Inflammatory macrophage treated with lipopolysaccharide for 1 hour (primary cell): ENCODE measurements around the gene BSPRY.
A peak's percentile ranks its signal among the peaks of the same experiment; 100 is the strongest.

Source experiments
- DNase-seq, 2 donors: peaks; one replicate each; pipeline ENCODE4 v3.0.0-alpha.2; 2020 to 2022

Gene BSPRY

GRCh38 chr9:113349445-113350094, at the start of gene BSPRY:
BSPRY (plus strand) TSS chr9:113349541; CDS start chr9:113349580, 39 bp downstream.
- no peak for DNase-seq

DNA sequence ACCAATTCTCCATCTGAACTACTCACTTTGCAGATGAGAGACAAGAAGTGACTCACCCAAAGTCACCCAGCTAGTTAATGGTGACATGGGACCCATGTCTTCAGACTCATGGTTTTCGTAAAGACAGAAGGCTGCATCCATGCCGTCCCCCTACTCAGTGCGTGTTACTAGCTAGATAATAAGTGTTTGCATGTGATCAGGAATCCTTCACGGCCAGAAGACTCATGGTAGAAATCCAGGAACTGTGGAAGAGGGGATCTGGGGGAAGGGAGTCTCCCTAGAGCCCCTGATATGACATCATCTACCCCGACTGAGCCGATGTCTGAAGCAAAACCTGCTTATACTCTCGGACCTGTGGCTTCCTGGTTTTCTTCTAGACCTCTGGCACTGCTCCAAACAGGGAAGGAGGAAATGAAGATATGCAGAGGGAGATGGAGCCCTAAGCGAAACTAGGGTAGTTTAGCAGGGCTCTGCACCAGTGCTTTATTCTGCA, 49.5 kb upstream of the BSPRY start:
- DNase-seq: peak; percentile 61 to 68

DNA sequence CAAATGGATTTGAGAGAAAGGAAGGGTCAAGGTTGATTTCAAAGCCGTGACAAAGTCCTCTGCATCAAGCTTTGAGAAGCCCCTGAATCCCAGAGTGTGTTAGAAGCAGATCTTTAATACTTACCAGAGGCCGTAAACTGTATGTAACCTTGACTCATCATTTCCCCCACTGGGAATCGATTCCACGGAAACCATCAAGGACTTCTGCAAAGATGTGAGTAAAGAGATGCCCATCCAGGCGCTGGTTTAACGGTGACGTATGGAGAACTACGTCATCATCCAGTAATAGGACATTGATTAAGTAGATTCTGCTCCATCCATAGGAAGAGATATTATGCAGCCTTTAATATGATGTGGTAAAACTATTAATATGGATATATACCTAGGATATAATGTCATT, 47.8 kb upstream of the BSPRY start:
- DNase-seq: no peak

DNA sequence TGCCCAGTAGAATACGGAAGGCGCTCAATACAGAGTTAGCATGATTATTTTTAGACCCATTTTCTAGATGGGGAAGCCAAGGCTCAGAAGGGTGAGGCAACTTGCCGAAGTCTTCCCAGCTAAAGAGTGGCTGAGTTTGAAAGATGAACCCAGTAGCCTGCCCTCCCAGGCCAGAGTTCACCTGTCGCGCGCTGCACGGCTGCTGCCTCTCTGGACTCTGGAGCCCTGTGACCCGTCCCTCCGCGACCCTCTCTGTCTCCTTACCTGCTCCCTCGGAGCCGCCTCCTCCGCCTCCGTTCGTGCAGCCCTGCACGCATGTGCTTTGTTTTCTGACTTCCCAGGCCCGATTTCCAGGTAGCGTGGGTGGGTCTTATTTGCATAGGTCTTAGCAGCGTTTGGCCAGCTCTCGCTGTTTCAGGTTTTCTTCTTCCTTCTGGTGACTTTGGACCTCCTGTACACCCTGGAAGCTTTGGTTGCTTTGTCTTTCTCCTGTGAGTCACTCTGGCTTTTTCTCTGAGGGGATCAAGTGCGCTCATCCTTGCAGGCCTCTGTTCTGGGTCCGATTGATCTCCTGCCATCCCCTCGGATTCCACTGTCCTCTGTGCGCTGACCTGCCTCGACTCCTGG, 46.4 kb upstream of the BSPRY start, which contains the start of gene RNF183:
RNF183 (minus strand) TSS at position 585 of the 627 bp plus-strand sequence. CDS start 5,192 bp downstream, outside the sequence.
- DNase-seq: no peak

DNA sequence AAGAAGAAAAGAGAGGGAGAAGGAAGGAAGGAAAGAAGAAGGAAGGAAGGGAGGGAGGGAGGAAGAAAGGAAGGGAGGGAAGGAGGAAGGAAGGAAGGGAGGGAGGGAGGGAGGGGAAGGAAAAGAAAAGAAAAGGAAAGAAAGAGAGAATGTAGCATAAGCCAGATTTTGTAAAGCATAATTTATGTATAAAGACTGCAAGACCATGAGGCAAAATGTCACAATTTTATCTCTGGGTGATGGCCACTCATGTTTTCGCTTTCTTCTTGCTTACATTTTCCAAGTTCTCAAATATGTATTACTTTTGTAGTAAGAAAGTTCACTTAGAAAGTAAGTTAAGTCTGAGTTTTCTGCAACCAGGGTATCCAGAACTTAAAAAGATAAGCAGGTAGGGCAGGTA, 42.8 kb upstream of the BSPRY start:
- DNase-seq: no peak

DNA sequence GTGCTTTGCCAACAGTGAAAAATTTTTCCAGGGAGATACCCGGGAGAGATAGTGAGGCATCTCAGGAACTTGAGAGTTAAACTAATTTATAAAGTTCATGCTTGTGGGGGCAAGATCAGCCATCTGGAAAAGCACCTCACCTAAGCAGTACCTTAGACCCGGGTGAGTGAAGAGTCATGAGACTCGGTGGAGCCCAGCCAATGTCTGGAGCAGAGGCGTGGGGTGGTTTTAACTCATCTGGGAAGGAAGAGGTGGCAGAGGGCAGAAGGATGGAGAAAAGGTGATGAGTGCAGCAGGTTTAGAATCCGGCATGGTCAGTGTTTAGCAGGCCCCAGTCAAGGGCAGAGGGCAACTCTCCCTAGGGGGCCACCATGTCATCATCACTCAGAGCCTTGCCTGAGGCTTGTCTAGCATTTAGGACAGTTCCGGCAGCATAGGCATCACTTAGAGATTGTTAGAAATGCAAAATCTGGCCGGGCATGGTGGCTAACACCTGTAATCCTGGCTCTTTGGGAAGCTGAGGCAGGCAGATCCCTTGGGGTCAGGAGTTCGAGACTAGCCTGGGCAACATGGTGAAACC, 41.9 kb upstream of the BSPRY start:
- no peak for DNase-seq

- DNase-seq: peak; percentile 32 to 51
Measured at GRCh38 chr9:113309204-113309813, 40.0 kb upstream of the BSPRY start.

DNA sequence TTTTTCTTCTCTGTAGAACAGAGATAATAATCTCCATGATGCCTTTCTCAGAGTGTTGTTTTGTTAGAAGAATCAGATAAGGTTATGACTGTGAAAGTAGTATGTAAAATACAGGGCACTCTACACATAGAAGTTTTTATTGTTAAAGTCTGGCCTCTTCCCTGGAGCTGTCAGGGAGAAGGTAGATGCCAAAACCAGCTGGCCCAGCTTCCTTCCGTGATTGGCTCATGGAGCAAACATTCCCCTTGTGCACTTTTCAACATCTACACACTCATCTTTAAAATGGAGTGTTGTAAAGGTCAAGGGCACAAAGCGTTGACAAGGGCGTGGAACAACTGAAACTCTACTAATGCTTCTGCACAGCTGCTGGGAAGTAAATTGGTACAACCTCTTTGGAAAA, 38.8 kb upstream of the BSPRY start:
- no peak for DNase-seq

DNA sequence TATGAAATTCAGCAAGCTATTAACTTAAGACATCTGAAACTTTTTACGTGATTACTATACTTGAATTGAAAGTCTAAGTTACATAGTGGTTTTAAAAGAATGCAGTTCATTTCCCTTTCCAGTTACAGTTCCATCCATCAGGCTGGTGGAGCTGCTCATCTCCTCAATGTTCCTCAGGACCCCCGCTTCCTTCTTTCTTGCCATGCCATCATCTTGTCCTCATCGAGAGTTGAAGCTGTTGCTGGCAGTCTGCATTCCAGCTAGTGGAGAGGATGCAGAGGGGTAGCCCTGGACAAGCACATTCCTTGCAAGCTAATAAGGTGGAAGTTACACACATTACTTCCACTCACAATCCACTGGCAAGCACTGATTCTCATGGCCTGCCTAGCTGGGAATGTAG, 37.4 kb upstream of the BSPRY start:
- DNase-seq: no peak

DNA sequence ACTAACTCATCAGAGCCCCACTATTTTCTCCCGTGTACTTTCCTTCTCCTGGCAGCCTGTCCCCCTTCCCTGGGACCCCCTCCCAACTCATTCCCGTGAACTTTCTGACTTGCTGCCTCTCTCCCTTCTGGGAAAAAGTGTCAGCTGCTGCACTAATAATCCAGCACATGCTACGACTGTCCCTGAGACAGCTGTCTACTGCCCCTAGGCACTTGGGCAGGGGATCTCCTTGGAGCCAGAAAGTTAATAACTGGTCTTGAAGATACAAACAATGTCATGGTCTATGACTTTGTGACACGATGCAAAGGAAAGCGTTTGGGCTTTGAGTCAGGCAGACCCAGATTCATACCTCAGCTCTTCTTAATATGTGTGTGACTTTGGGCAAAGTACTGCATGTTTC, 36.1 kb upstream of the BSPRY start:
- no peak for DNase-seq

- peak; percentile 6 to 76 for DNase-seq
Measured at GRCh38 chr9:113315231-113315630, 34.1 kb upstream of the BSPRY start.

- no peak for DNase-seq
Measured at GRCh38 chr9:113316030-113316429, 33.3 kb upstream of the BSPRY start.

DNA sequence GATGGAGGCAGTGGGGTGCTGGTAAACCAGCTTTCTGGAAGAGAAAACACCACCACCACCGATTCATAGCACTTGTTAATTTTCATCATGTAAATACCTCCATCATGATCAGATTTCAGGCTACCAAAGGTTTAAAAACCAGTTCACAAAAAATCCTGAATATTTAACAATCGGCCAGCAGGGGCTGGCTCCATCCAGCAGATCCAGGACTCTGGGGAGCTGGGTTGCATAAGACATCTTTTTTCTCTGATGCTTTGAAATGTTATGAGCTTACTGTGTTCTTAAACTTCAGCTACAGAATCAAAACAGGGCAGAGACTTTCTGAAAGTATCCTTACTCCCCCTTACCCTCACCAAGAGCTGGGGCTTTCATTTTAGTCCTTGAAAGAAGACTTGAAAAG, 31.6 kb upstream of the BSPRY start:
- DNase-seq: no peak

- DNase-seq: no peak
Measured at GRCh38 chr9:113319054-113319453, 30.3 kb upstream of the BSPRY start.

DNA sequence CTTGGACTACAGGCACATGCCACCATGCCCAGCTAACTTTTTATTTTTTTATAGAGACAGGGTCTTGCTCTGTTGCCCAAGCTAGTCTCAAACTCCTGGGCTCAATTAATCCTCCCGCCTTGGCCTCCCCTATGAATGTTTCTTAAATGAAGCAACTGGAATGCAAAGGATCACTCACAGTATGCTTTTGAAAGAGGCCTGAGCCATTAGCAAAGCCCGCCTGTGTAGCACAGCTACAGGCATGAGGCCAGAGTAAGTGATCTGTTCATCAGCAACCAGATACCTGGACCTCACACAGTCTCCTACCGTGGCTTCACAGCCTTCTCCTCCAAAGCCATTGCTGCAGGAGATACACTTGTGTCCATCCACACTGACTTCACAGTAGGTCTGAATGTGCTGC, 29.3 kb upstream of the BSPRY start:
- no peak for DNase-seq

- DNase-seq: no peak
Measured at GRCh38 chr9:113322671-113323070, 26.7 kb upstream of the BSPRY start.

- no peak for DNase-seq
Measured at GRCh38 chr9:113326230-113326629, 23.1 kb upstream of the BSPRY start.

DNA sequence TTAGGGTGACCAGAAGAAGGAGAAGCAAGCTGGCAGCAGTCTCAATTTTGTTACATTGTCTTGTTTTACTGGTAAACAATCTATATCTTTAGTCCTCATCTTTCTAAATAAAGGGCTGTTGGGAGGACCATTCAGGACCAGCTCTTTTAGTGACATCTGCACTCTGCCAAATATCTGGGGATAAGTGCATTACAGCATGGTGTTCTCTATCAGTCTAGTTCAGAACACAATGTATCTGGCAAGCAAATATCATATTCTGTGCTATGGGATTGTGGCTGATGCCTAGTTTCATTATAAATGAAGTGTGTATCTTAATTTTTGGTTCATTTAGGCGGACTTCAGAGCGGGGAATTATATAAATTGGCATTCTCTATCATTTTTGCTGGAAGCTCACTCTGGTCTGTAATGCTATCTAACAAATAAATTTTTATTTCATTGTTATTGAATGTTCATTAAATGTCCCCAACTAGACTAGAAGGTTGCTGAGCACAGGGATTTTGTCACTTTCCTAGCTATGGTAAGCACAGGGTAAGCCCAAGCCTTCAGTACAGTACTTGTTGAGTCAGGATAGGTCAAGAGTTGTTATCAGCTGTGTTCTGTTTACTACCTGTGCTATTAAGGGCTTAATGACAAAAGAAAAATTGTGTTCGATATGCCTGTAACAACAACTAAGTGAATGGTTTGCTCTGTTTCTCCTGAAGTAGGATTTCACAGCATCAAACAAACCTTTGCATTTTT, 21.1 kb upstream of the BSPRY start:
- no peak for DNase-seq

DNA sequence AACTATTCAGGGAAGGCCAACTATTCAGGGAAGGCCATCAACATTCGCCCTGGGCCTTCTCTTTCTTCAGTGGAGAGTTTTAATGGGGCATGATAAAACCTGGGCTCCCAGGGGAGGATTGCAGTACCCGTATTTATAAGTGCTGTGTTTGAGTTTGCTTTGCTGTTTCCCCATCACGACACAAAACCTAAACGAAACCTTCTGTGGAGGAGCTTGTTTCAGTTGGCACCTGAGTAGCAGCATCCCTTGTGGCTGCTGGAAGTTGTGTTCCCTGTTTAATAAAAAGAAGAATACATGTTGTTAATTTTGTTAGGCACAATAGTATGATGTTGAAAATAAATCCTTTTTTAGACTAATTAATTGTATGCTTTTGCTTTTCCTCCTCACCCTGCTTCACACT, 17.6 kb upstream of the BSPRY start:
- no peak for DNase-seq

- DNase-seq: no peak
Measured at GRCh38 chr9:113337714-113338113, 11.6 kb upstream of the BSPRY start.

DNA sequence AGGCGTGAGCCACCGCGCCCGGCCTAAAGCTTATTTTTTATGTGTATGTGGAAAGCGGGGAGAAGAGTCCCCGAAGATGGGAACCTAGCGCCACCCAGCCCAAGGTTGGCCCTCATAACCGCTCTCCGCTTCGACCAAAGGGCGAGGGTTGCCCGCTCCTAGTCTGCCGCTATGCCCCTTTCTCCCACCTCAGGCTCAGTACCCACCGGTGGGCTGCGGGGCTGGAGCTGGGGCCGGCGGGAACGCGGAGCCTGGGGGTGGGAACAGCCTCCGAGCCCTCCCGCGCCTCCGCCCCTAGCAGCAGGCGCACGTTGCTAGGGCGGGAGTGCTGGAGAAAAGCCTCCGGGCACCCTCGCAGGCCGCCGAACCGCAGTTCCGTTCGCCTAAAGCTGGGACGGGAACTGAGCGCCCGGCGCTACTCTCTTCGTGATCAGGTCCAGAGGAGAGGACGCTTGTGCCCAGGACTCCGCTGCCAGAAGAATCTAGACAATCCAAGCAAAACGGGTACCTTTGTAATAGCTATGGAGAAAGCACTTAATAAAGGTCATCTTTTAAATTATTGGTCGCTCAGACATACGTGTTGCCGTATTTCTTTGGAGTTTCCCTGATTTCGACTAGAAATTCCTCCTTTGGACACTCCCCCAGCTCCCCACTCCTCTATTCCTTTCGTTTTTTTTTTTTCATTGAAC, 9.2 kb upstream of the BSPRY start, which contains the start of gene WDR31:
WDR31 (minus strand) TSS at position 265 of the 689 bp plus-strand sequence. CDS start 8,253 bp downstream, outside the sequence.
- peak; percentile 74 to 88 for DNase-seq

GRCh38 chr9:113341712-113342410, 7.5 kb upstream of the BSPRY start:
- DNase-seq: no peak
